Measurements from ENCODE around the gene SLC37A2.

The SLC37A2 gene

GRCh38 chr11:125112208-125112604 is 49.1 kb downstream of the SLC37A2 start:
- DNase-seq: no peak

GRCh38 chr11:125114518-125114917 is 51.4 kb downstream of the SLC37A2 start:
- no peak for DNase-seq

GRCh38 chr11:125117429-125117828 is 54.3 kb downstream of the SLC37A2 start:
- no peak for DNase-seq

- DNase-seq: no peak
Measured at GRCh38 chr11:125123194-125123946, 60.3 kb downstream of the SLC37A2 start.

GRCh38 chr11:125123947-125124617 is 61.0 kb downstream of the SLC37A2 start:
- DNase-seq: peak; percentile 18

GRCh38 chr11:125124618-125124992 is 61.5 kb downstream of the SLC37A2 start:
- DNase-seq: no peak

GRCh38 chr11:125128450-125128849 is 65.3 kb downstream of the SLC37A2 start:
- no peak for DNase-seq

GRCh38 chr11:125129316-125129993 is 66.3 kb downstream of the SLC37A2 start:
- no peak for DNase-seq

GRCh38 chr11:125132071-125132470 is 69.0 kb downstream of the SLC37A2 start:
- no peak for DNase-seq

GRCh38 chr11:125132596-125132995 is 69.5 kb downstream of the SLC37A2 start:
- no peak for DNase-seq

- DNase-seq: no peak
Measured at GRCh38 chr11:125136001-125136400, 72.9 kb downstream of the SLC37A2 start.

GRCh38 chr11:125138966-125139365 is 75.9 kb downstream of the SLC37A2 start:
- no peak for DNase-seq

GRCh38 chr11:125139778-125140177 is 76.7 kb downstream of the SLC37A2 start:
- DNase-seq: no peak

All from NCI-H774 (cell line).